Panc1 (cell line): Measurements from ENCODE around the gene ADCY3. TPM values are rescaled to one million over a fixed set of nuclear protein-coding genes. Genes with fewer than 3 reads are reported as not detected.

Source experiments
- ATAC-seq: fragments of 200-7000 bp; cut with Tn5 transposase; 2 replicates; pipeline ENCODE4 v1.9.1; 2020; ENCODE audit warnings: mild to moderate bottlenecking, moderate library complexity
- BruUV-seq: library from RNA; stranded (reverse); fragments of 400-500 nt; replicated peaks from 2 replicates; lab custom pipeline; 2021; lab: Mats Ljungman, UMichigan
- CTCF ChIA-PET: fragments of 300-600 bp; sonication (Branson Sonifier 250); formaldehyde crosslinking; loops from one replicate; lab custom pipeline; 2022; ENCODE audit warnings: antibody characterized with exemption; lab: Charles Lee
- POLR2A ChIA-PET: fragments of 300-600 bp; sonication (Branson Sonifier 250); formaldehyde crosslinking; loops from one replicate; lab custom pipeline; 2022; ENCODE audit warnings: antibody characterized with exemption; lab: Charles Lee
- DNase-seq: peaks from one replicate; pipeline ENCODE4 v3.0.0-alpha.2; 2010; ENCODE audit warnings: low read depth, low spot score
- H3K27ac ChIP-seq: 2 replicates; pipeline ENCODE4 v1.5.1; 2011; ENCODE audit warnings: mild to moderate bottlenecking, low read length, inconsistent platforms
- H3K27me3 ChIP-seq: fragments of 200-500 bp; sonication (Bioruptor generic); 2 replicates; pipeline ENCODE4 v1.6.0; 2014; ENCODE audit warnings: low read length, inconsistent platforms; ENCODE audit not compliant: control insufficient read depth, insufficient read depth
- H3K36me3 ChIP-seq: fragments of 200-500 bp; sonication (Bioruptor generic); 2 replicates; pipeline ENCODE4 v1.5.1; 2014; ENCODE audit warnings: inconsistent platforms, mild to moderate bottlenecking, low read length, moderate library complexity; ENCODE audit not compliant: control insufficient read depth, insufficient read depth
- H3K4me1 ChIP-seq: 2 replicates; pipeline ENCODE4 v1.5.1; 2011; ENCODE audit warnings: inconsistent platforms, mild to moderate bottlenecking, low read length, moderate library complexity; ENCODE audit not compliant: control insufficient read depth, insufficient read depth
- H3K4me3 ChIP-seq, 2 experiments: 2 replicates each; pipeline ENCODE4 v1.5.1; 2011 to 2012; ENCODE audit warnings: low read depth in 2 of 2, low read length in 2 of 2, mild to moderate bottlenecking in 2 of 2, inconsistent platforms in 1 of 2, moderate library complexity in 1 of 2
- H3K9me3 ChIP-seq: fragments of 200-500 bp; sonication (Bioruptor generic); 2 replicates; pipeline ENCODE4 v1.5.1; 2014; ENCODE audit warnings: low read depth, mild to moderate bottlenecking, inconsistent platforms, low read length, moderate library complexity; ENCODE audit not compliant: control insufficient read depth, insufficient read depth
- CTCF ChIP-seq: fragments of 450-650 bp; IDR thresholded peaks from 2 replicates; pipeline ENCODE4 v1.5.1; 2017; ENCODE audit warnings: mild to moderate bottlenecking
- POLR2AphosphoS5 ChIP-seq: IDR thresholded peaks from 2 replicates; pipeline ENCODE4 v1.6.1; 2012; ENCODE audit warnings: mild to moderate bottlenecking, low read depth, low read length, moderate library complexity
- REST ChIP-seq, 2 experiments: IDR thresholded peaks; 2 replicates each; pipeline ENCODE4 v1.6.1; 2011 to 2012; ENCODE audit warnings: low read depth in 2 of 2, control low read depth in 1 of 2, low read length in 1 of 2, mild to moderate bottlenecking in 1 of 2, moderate library complexity in 1 of 2; ENCODE audit not compliant: insufficient read depth in 1 of 2
- SIN3A ChIP-seq: IDR thresholded peaks from 2 replicates; pipeline ENCODE4 v1.6.1; 2012; ENCODE audit warnings: low read depth, mild to moderate bottlenecking, low read length, moderate library complexity, borderline replicate concordance; ENCODE audit not compliant: insufficient read depth
- TCF7L2 ChIP-seq: IDR thresholded peaks from 2 replicates; pipeline ENCODE4 v1.6.1; 2011; ENCODE audit warnings: mild to moderate bottlenecking, low read depth, low read length, inconsistent platforms
- in situ Hi-C: cut with HindIII; loops from 2 replicates; pipeline ENCODE4 v1.10.0; 2016; ENCODE audit warnings: low sequenced_read_pairs, low pct_unique_long_range_greater_than_20kb
- intact Hi-C: fragments of 100-400 bp; cut with micrococcal nuclease; formaldehyde crosslinking; loops from one replicate; pipeline ENCODE4 v1.10.0; 2022; ENCODE audit not compliant: unreplicated experiment
- total RNA-seq: library from RNA; stranded (reverse); gene quantifications from one replicate; pipeline ENCODE4 v1.2.1, GENCODE V29; 2021; ENCODE audit not compliant: unreplicated experiment

The ADCY3 gene
- total RNA-seq, 1 experiment from 2014 or later, result 34.1 TPM

- Histone ChIP-seq H3K27ac (no peak overlapping the region), H3K9me3 (no peaks in the 10 kb centered on the region), H3K4me1 (no peaks in the 10 kb centered on the region), H3K4me3 (no peak overlapping the region), H3K36me3 (no peaks in the 10 kb centered on the region), H3K27me3 (no peaks in the 10 kb centered on the region)
- in situ Hi-C loops, result no loop called here
- ATAC-seq, result no peak
- DNase-seq, result no peak
- POLR2A ChIA-PET, result no interaction called here
- TF ChIP-seq TCF7L2, result no peak
- no peak for TF ChIP-seq REST (IDR thresholded peaks at IDR 0.05; ENCODE audit: insufficient read depth in 1 of 2, low read depth in 2 of 2, low read length in 1 of 2)
- TF ChIP-seq CTCF, result no peak
- no peak for TF ChIP-seq SIN3A
- TF ChIP-seq POLR2AphosphoS5, result no peak
- BruUV-seq, result no TSS peak
- intact Hi-C loops, result no loop called here
- CTCF ChIA-PET, result no interaction called here
These were observed 5.8 kb upstream of the ADCY3 start for GRCh38 chr2:24925815-24926214.

DNA sequence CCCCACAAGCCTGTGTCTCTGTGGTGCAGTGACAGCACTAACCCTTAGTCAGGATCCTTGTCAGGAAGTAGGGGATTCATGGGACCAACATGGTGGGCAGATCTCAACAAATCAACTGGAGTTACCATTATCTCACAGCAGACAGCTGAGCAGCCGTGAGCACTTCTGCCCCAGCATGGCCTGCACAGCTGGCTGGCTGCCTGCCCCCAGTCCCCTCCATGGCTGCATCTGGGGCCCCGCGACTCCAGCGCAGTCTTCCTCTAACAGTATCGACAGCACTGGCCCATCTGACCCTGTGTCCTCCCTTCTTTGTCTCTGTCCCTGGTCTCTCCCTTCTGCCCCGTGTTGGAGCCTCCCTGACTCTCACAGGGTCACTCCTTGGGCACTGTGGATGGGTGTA, 4.7 kb upstream of the ADCY3 start:
- in situ Hi-C loops, result no loop called here
- ChIA-PET CTCF (no interaction called here), POLR2A (interaction anchor here (0.6 kb wide), 1 partner anchor 14 kb away, joined by 3 read pairs; no protein-coding TSS in a partner anchor)
- H3K9me3 ChIP-seq, result no peaks in the 10 kb centered on the region
- H3K4me3 ChIP-seq, result no peak overlapping the region
- no peaks in the 10 kb centered on the region for H3K4me1 ChIP-seq
- intact Hi-C loops, result no loop called here
- no peaks in the 10 kb centered on the region for H3K36me3 ChIP-seq
- no TSS peak for BruUV-seq
- no peak overlapping the region for H3K27ac ChIP-seq
- DNase-seq (no peak), ATAC-seq (no peak)
- TF ChIP-seq POLR2AphosphoS5, result no peak
- TF ChIP-seq SIN3A, result no peak
- no peak for TF ChIP-seq REST (IDR thresholded peaks at IDR 0.05; ENCODE audit: insufficient read depth in 1 of 2, low read depth in 2 of 2, low read length in 1 of 2)
- no peak for TF ChIP-seq CTCF
- no peak for TF ChIP-seq TCF7L2
- H3K27me3 ChIP-seq, result no peaks in the 10 kb centered on the region
